Neural crest cell (in vitro differentiated cells): ENCODE measurements around the gene RYR2. TPM values are rescaled to one million over a fixed set of nuclear protein-coding genes. Genes with fewer than 3 reads are reported as not detected.
A peak's percentile ranks its signal among the peaks of the same experiment; 100 is the strongest.

Source experiments
- DNase-seq: peaks from one replicate; pipeline ENCODE4 v3.0.0; 2021; ENCODE audit warnings: low read depth, mixed read lengths, low spot score
- H3K27ac Mint-ChIP-seq: one replicate; pipeline ENCODE4 v1.8.0; 2021; ENCODE audit warnings: mild to moderate bottlenecking, mixed read lengths; ENCODE audit not compliant: unreplicated experiment
- H3K27me3 Mint-ChIP-seq: 2 replicates; pipeline ENCODE4 v1.8.0; 2021; ENCODE audit warnings: low read depth, mild to moderate bottlenecking, mixed read lengths
- H3K36me3 Mint-ChIP-seq: 2 replicates; pipeline ENCODE4 v1.8.0; 2021; ENCODE audit warnings: low read depth, mild to moderate bottlenecking, mixed read lengths
- H3K4me1 Mint-ChIP-seq: 2 replicates; pipeline ENCODE4 v1.8.0; 2021; ENCODE audit warnings: mixed read lengths
- H3K4me3 Mint-ChIP-seq: one replicate; pipeline ENCODE4 v1.8.0; 2021; ENCODE audit warnings: mild to moderate bottlenecking, mixed read lengths
- H3K9me3 Mint-ChIP-seq: 2 replicates; pipeline ENCODE4 v1.8.0; 2021; ENCODE audit warnings: mixed read lengths
- total RNA-seq: library from RNA; stranded (reverse); gene quantifications from 2 replicates; pipeline ENCODE4 v1.2.1, GENCODE V29; 2021
- TF ChIP-seq, protein P1 (sequence below): fragments of 200-600 bp; sonication (generic); conservative IDR thresholded peaks from 2 replicates; pipeline ENCODE4 v1.5.0; 2021; ENCODE audit warnings: antibody characterized with exemption, mild to moderate bottlenecking

The RYR2 gene
- total RNA-seq, 1 donor from 2014 or later = 0.07 TPM

- peaks cover 2% of the 10 kb centered on the region for H3K27me3 Mint-ChIP-seq
- no peak for DNase-seq
- peak overlapping the region; percentile 43 for H3K27ac Mint-ChIP-seq
- no peaks in the 10 kb centered on the region for H3K9me3 Mint-ChIP-seq
- no peaks in the 10 kb centered on the region for H3K4me1 Mint-ChIP-seq
- TF ChIP-seq, protein P1, sequence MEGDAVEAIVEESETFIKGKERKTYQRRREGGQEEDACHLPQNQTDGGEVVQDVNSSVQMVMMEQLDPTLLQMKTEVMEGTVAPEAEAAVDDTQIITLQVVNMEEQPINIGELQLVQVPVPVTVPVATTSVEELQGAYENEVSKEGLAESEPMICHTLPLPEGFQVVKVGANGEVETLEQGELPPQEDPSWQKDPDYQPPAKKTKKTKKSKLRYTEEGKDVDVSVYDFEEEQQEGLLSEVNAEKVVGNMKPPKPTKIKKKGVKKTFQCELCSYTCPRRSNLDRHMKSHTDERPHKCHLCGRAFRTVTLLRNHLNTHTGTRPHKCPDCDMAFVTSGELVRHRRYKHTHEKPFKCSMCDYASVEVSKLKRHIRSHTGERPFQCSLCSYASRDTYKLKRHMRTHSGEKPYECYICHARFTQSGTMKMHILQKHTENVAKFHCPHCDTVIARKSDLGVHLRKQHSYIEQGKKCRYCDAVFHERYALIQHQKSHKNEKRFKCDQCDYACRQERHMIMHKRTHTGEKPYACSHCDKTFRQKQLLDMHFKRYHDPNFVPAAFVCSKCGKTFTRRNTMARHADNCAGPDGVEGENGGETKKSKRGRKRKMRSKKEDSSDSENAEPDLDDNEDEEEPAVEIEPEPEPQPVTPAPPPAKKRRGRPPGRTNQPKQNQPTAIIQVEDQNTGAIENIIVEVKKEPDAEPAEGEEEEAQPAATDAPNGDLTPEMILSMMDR = no peak
- H3K36me3 Mint-ChIP-seq = no peaks in the 10 kb centered on the region
- no peak overlapping the region for H3K4me3 Mint-ChIP-seq
Observed at GRCh38 chr1:237164406-237165352, 122.7 kb downstream of the RYR2 start.

- Mint-ChIP-seq H3K4me1 (no peaks in the 10 kb centered on the region), H3K9me3 (no peaks in the 10 kb centered on the region), H3K27ac (no peak overlapping the region), H3K36me3 (no peaks in the 10 kb centered on the region), H3K27me3 (peaks cover 2% of the 10 kb centered on the region), H3K4me3 (no peak overlapping the region)
- no peak for DNase-seq
- TF ChIP-seq, protein P1 = no peak
Observed at GRCh38 chr1:237166086-237166485, 124.1 kb downstream of the RYR2 start.

- Mint-ChIP-seq H3K4me3 (no peak overlapping the region), H3K27ac (no peak overlapping the region), H3K4me1 (no peaks in the 10 kb centered on the region)
Observed at GRCh38 chr1:237166593-237167101, 124.7 kb downstream of the RYR2 start.

DNA sequence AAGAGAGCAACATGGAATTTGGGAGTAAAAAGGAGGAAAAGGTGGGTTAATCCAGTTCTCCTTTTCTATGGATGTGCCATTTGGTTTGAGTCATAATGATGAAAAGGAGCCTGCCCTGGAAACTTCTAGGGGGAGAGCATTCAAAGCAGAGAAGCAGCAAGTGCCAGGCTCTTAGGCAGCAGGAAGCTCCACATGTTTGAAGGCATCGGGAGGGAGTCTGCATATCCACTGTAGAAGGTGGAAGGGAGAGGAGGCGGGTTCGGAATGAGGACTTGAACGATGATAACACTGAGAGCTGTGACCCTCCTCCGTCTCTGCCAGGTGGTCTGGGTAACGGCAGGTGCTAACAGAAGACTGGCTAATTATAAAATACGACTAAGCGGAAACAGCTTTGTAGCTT lies 128.2 kb downstream of the RYR2 start:
- H3K36me3 Mint-ChIP-seq = no peaks in the 10 kb centered on the region
- no peaks in the 10 kb centered on the region for H3K27me3 Mint-ChIP-seq
- H3K27ac Mint-ChIP-seq = no peak overlapping the region
- no peak for DNase-seq
- no peak overlapping the region for H3K4me3 Mint-ChIP-seq
- no peaks in the 10 kb centered on the region for H3K4me1 Mint-ChIP-seq
- no peaks in the 10 kb centered on the region for H3K9me3 Mint-ChIP-seq
- TF ChIP-seq, protein P1 = no peak

More at GRCh38 chr1:237166593-237167101, 124.7 kb downstream of the RYR2 start:
- no peak for DNase-seq
- no peaks in the 10 kb centered on the region for H3K36me3 Mint-ChIP-seq
- H3K27me3 Mint-ChIP-seq = peaks cover 2% of the 10 kb centered on the region
- TF ChIP-seq, protein P1 = no peak
- no peaks in the 10 kb centered on the region for H3K9me3 Mint-ChIP-seq

DNA sequence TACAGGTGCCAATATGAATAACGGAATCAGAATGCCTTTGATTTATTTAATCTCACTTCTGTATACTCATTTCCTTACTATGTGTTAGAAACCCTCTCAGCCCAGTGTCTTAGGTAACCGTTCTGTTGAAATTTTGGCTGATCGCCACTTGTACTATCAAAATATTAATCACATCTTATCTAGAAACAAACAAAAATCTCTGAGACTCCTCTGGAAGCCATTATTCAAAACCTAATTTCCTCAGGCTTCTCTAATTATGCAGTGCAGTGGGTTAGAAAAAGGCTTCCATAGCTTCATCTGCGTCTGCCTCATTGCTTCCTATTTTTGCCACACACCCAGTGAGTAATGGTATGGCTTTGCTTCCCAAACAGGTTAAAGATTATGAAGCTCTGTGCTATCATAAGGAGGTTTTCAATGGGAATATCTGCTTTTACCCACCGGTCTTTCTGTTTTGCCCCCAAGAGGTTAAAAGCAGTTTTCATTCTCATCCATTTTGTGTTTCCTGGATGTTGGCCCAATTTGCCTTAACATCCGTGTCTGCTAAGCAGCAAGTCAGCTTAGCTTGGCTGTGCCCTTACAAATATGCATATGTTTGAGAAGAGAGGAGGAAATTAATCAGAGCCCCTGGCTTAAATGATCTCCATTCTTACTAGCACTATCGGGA lies 129.6 kb downstream of the RYR2 start:
- H3K27me3 Mint-ChIP-seq = no peaks in the 10 kb centered on the region

More for the DNA sequence above, 129.6 kb downstream of the RYR2 start:
- H3K4me3 Mint-ChIP-seq = no peak overlapping the region
- TF ChIP-seq, protein P1 = no peak
- H3K36me3 Mint-ChIP-seq = no peaks in the 10 kb centered on the region
- no peaks in the 10 kb centered on the region for H3K4me1 Mint-ChIP-seq
- no peak overlapping the region for H3K27ac Mint-ChIP-seq
- no peak for DNase-seq
- H3K9me3 Mint-ChIP-seq = no peaks in the 10 kb centered on the region
